Activated naive CD4-positive, alpha-beta T cell treated with anti-CD3 and anti-CD28 coated beads, Interleukin-2, amount 50 U/mL, for 24 hours (primary cell): ENCODE measurements around the gene ABHD17C.
A peak's percentile ranks its signal among the peaks of the same experiment; 100 is the strongest.
"Not testable (repeated sequence)": the region's sequence is repeated elsewhere in the genome, so short reads cannot be mapped to it uniquely, and the experiment has no call there.

Experiments used
- H3K27ac Mint-ChIP-seq: one replicate; pipeline ENCODE4 v1.8.0; 2021; ENCODE audit warnings: mild to moderate bottlenecking, mixed read lengths
- H3K27me3 Mint-ChIP-seq: one replicate; pipeline ENCODE4 v1.8.0; 2021; ENCODE audit warnings: mixed read lengths
- H3K36me3 Mint-ChIP-seq: one replicate; pipeline ENCODE4 v1.8.0; 2021; ENCODE audit warnings: mixed read lengths
- H3K4me1 Mint-ChIP-seq: one replicate; pipeline ENCODE4 v1.8.0; 2021; ENCODE audit warnings: mixed read lengths
- H3K4me3 Mint-ChIP-seq: one replicate; pipeline ENCODE4 v1.8.0; 2021; ENCODE audit warnings: mild to moderate bottlenecking, mixed read lengths
- H3K9me3 Mint-ChIP-seq: one replicate; pipeline ENCODE4 v1.8.0; 2021; ENCODE audit warnings: mixed read lengths

ABHD17C gene

DNA sequence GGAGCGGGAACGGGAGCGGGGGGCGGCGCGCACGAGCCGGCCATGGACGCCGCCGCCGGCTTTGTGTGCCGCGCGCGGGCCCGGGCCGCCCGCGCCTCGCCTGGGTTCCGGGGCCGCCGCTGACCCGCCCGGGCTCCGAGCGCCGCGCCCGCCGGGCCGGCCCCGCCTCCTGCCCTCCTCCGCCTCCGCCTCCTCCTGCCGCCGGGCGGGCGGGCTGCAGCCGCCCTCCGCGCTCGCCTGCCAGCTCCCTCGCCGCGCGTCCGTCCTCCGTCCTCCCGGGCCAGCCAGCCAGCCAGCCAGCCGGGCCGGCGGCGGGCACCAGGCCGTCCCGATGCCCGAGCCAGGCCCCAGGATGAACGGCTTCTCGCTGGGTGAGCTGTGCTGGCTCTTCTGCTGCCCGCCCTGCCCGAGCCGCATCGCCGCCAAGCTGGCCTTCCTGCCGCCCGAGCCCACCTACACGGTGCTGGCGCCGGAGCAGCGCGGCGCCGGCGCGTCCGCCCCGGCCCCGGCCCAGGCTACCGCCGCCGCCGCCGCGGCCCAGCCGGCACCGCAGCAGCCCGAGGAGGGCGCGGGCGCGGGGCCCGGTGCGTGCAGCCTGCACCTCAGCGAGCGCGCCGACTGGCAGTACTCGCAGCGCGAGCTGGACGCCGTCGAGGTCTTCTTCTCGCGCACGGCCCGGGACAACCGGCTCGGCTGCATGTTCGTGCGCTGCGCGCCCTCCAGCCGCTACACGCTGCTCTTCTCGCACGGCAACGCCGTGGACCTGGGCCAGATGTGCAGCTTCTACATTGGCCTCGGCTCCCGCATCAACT, at the start of gene ABHD17C:
TSS of gene ABHD17C (plus strand) at position 212 of the 812 bp plus-strand sequence. CDS start at position 332, 120 bp downstream.
- Mint-ChIP-seq H3K27me3 (no peaks in the 10 kb centered on the region), H3K9me3 (no peaks in the 10 kb centered on the region), H3K27ac (peak within 1 kb of the TSS; percentile 87)

DNA sequence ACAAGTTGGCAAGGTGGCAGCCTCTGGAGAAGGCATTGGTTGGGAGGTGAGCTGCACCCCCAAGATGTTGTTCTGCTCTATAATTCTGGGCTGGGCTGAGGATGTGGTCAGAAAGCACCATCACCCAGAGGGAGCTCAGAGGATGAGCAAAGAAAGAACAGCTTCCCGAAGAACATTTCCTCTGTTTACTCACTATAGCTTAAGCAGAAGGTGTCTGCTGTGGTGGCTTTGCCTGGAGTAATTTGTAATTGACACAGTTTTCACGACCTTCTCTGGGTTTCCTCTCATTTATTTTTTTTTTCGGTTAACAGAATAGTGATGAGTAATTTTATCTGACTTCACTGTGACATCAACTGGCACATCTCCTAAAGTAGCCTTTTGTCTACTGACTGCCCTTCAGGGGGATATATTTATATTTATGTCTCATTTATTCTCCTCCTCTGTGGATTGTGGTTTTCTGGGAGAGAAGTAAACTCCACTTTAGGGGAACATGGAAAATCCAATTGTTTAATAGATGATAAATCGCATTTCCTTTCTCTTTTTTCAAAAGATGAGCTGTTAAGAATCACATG, 49.5 kb upstream of the ABHD17C start:
- Mint-ChIP-seq H3K4me3 (no peak overlapping the region), H3K36me3 (no peaks in the 10 kb centered on the region), H3K9me3 (no peaks in the 10 kb centered on the region), H3K27ac (no peak overlapping the region), H3K4me1 (no peaks in the 10 kb centered on the region), H3K27me3 (no peaks in the 10 kb centered on the region)

More for the DNA sequence above, at the start of gene ABHD17C:
- H3K36me3 Mint-ChIP-seq, result no peaks in the 10 kb centered on the region
- peak within 1 kb of the TSS; percentile 92 for H3K4me3 Mint-ChIP-seq
- H3K4me1 Mint-ChIP-seq, result peaks cover 19% of the 10 kb centered on the region

DNA sequence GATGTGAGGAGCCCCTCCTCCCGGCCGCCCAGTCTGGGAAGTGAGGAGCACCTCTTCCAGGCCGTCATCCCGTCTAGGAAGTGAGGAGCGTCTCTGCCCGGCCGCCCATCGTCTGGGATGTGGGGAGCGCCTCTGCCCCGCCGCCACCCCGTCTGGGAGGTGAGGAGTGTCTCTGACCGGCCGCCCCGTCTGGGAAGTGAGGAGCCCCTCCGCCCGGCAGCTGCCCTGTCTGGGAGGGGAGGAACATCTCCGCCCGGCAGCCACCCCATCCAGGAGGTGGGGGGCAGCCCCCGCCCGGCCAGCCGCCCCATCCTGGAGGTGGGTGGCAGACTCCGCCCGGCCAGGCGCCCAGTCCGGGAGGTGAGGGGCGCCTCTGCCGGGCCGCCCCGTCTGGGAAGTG, 47.7 kb upstream of the ABHD17C start:
- H3K4me3 Mint-ChIP-seq, H3K36me3 Mint-ChIP-seq, H3K4me1 Mint-ChIP-seq, H3K9me3 Mint-ChIP-seq, H3K27ac Mint-ChIP-seq, H3K27me3 Mint-ChIP-seq: not testable (repeated sequence)

DNA sequence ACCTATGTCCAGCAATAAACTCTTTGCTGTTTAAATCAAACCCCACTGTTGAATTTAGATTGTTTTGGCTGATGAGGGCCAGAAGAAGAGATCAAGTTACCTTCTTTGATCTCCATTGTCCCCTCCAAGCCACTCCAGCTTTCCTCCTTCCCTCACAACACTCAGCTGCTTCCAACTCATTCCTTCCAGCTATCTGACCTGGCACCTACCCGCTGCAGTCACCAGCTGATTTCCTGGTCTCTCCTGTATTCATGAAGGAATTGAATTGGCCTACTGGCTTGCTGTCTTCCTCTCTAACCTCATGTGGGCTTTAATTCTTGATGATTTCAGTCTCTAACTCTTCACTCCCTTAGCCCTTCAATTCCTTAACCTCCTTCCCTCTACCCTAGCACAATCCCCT, 40.8 kb upstream of the ABHD17C start:
- no peaks in the 10 kb centered on the region for H3K4me1 Mint-ChIP-seq
- H3K27ac Mint-ChIP-seq, result no peak overlapping the region
- peaks cover 9% of the 10 kb centered on the region for H3K9me3 Mint-ChIP-seq
- peaks cover 2% of the 10 kb centered on the region for H3K36me3 Mint-ChIP-seq
- H3K4me3 Mint-ChIP-seq, result no peak overlapping the region
- H3K27me3 Mint-ChIP-seq, result peaks cover 7% of the 10 kb centered on the region

DNA sequence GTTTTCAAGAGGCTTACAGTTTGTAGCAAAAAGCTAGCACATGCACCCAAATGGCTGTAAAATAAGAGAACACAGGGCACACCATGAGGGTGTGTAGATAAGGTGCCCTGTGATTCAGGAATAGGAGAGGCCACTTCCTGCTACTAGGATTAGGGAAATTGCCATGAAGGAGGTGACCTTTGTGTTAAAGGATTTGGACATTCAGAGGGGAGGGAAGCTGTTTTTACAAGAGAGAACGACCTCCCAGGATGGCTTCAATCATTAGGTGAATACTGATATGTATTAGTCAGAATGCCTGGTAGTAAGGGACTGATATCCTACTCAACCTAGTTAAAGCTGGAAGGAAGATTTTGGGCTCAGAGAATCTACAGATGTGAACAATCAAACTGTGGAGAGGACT, 35.7 kb upstream of the ABHD17C start:
- Mint-ChIP-seq H3K27ac (no peak overlapping the region), H3K36me3 (no peaks in the 10 kb centered on the region), H3K4me3 (no peak overlapping the region), H3K9me3 (no peaks in the 10 kb centered on the region), H3K27me3 (peaks cover 17% of the 10 kb centered on the region), H3K4me1 (no peaks in the 10 kb centered on the region)

DNA sequence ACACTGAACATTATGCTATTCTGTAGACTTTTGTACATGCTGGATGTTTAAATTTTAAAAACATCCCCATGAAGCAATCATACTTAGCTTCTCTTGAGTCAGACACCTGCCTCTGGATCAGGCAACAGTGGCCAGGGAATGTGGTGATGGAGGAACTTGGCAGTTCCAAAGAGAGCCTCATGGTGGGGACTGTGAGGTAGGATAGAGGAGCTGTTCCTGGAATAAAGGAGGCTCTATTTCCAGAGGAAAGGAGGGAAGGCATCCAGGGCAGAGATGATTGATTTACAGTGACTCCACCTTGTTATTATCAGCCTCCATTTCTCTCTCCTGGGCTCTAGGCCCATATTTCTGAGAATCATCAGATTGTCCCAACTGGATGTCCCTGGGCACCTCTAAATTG, 35.0 kb upstream of the ABHD17C start:
- H3K9me3 Mint-ChIP-seq, result no peaks in the 10 kb centered on the region
- H3K36me3 Mint-ChIP-seq, result no peaks in the 10 kb centered on the region
- H3K27me3 Mint-ChIP-seq, result peaks cover 15% of the 10 kb centered on the region
- H3K4me1 Mint-ChIP-seq, result no peaks in the 10 kb centered on the region
- no peak overlapping the region for H3K4me3 Mint-ChIP-seq
- no peak overlapping the region for H3K27ac Mint-ChIP-seq

DNA sequence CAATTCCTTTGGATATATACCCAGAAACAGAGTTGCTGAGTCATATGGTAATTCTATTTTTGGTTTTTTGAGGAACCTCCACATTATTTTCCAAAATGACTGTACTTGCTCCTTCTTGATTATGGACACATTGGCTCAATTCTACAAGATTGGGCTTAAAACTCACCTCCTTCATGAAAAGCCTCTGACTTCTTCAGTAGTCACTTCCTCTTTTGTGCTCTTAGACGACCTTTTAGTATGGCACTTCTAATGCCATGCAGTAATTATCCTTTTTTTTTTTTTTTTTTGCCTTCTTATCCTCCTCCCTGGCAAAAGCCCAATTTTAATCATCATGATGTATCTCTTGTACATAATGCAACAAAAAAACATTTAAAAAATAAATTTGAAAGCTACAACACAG, 33.0 kb upstream of the ABHD17C start:
- Mint-ChIP-seq H3K9me3 (no peaks in the 10 kb centered on the region), H3K27ac (no peak overlapping the region), H3K36me3 (no peaks in the 10 kb centered on the region), H3K27me3 (peaks cover 13% of the 10 kb centered on the region), H3K4me1 (no peaks in the 10 kb centered on the region), H3K4me3 (no peak overlapping the region)

DNA sequence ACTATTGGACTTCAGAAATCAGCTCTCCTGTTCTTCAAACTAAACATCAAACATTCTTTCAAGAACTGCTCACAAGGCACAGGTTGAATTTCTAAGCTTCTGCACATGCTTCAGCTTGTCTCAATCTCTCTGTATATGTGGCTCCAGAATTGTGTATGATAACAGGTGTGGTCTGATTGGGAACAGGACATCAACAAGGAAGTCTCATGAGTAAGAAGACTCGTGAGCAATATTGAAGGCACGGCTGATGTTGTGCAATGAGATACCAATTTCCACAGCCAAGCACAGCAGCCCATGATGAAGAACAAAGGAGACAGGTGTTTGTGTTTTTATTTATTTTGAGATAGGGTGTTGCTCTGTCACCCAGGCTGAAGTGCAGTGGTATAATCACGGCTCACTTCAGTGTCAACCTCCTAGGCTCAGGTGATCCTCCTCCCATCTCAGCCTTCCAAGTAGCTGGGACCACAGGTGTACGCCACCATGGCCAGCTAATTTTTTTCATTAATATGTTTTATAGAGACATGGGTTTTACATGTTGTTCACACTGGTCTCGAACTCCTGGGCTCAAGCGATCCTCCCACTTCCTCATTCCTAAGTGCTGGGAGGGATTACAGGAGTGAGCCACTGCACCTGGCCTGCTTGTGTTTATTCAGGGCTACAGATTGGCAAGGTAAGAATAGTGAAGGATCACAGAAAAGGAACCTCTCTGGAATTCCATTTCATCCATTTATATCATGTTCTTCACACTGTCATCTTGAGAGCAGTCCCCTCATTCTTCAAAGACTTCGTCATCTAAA, 32.2 kb upstream of the ABHD17C start:
- Mint-ChIP-seq H3K4me3 (no peak overlapping the region), H3K9me3 (no peaks in the 10 kb centered on the region), H3K36me3 (no peaks in the 10 kb centered on the region), H3K4me1 (no peaks in the 10 kb centered on the region), H3K27ac (no peak overlapping the region), H3K27me3 (peaks cover 12% of the 10 kb centered on the region)

DNA sequence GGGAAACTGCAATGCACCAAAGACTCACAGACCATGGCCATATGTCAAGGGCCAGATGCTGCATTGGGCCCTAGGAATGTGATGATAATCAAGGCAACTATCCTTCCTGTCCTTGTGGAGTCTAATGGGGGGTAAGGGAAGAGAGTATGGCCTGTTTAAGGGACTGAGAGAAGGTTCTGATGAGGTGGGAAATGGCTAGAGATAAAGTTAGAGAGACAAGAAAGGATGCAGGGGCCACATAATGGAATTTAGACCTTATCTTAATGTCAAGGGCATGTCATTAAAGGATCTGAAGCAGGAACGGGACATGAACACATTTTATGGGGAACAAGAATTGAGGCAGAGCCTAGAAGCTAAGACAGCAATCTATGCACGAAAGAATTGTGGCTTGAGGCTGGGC, 30.0 kb upstream of the ABHD17C start:
- H3K27me3 Mint-ChIP-seq, result peaks cover 9% of the 10 kb centered on the region
- H3K27ac Mint-ChIP-seq, result no peak overlapping the region
- no peaks in the 10 kb centered on the region for H3K4me1 Mint-ChIP-seq
- no peaks in the 10 kb centered on the region for H3K9me3 Mint-ChIP-seq
- no peak overlapping the region for H3K4me3 Mint-ChIP-seq
- no peaks in the 10 kb centered on the region for H3K36me3 Mint-ChIP-seq

DNA sequence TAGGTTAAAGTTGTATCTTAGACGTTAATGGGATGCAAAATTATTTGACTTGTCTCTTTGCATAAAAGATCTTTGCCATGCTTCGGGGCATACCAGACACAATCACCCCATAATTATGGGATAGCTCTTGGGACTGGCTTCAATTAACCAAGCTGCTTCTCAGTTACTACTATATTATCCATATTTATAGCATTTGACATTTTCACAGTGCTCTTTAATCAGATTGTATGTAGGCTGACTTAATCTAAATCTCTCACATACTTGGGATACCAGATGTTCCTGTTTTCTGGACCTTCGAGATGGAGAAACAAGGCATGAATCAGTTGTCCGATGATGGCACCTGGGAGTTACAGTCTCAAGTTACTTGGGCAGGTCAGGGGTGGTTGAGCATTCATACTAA, 27.2 kb upstream of the ABHD17C start:
- Mint-ChIP-seq H3K4me1 (no peaks in the 10 kb centered on the region), H3K4me3 (no peak overlapping the region), H3K9me3 (no peaks in the 10 kb centered on the region), H3K36me3 (no peaks in the 10 kb centered on the region), H3K27me3 (peaks cover 4% of the 10 kb centered on the region), H3K27ac (no peak overlapping the region)

DNA sequence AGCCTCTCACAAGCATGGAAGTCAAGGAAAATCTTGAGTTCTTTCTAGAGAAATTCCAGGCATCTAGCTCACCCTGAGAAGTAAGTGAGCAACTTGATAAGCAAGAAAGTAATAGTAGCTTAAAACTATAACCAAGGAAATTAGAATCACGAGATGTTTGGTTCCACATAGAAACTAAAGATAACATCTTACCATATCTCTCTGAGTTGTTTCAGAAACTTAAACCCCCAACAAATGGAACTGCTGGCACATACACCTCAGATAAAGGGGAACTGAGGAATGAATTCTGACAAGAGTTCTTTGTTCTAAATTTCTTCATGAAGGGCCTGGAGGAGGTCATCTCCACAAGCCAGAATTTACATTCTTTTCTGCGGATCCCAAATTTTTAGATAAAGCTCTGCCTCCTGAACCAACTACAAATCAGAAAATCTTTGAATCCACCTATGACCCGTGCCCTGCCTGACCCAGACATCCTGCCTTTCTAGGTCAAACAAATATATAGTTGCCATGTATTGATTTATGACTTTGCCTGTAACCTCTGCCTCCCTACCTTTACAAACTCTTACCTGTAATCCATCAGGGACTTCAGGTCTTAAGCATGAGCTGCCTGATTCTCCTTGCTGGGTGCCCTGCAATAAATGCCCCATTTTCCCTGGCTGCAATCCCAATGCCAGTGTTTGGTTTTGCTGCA, 26.4 kb upstream of the ABHD17C start:
- H3K4me1 Mint-ChIP-seq, result no peaks in the 10 kb centered on the region
- no peaks in the 10 kb centered on the region for H3K36me3 Mint-ChIP-seq
- H3K27ac Mint-ChIP-seq, result no peak overlapping the region
- H3K27me3 Mint-ChIP-seq, result peaks cover 4% of the 10 kb centered on the region
- no peak overlapping the region for H3K4me3 Mint-ChIP-seq
- H3K9me3 Mint-ChIP-seq, result no peaks in the 10 kb centered on the region

DNA sequence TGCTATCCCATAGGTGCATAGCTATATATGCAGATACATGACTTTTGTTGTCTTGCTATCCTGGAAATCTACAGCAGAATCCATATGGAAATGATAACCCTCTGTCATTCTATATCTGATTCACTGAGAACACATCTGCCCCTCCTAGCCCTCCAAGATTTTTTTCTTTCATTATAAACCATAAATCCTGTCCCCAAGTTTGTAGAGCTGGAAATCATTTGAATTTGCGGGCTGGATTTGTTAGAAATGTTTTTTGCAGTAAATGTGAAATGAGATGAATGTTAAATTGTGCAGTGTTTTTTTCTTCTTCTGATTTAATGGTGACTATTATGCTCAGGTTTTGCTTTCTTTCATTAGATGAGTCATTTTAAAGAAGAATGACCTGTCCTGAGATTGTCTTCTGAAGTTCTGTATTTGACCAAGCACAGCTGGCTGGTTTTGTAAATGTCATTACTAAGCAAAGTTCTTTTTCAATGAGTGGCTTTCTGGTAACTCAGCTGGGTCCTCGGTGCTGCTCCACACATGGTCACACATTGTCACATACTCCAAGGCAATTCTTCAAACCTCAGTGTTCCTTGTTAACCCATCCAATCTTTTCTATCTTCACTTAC, 25.3 kb upstream of the ABHD17C start:
- no peak overlapping the region for H3K4me3 Mint-ChIP-seq
- no peaks in the 10 kb centered on the region for H3K4me1 Mint-ChIP-seq
- H3K36me3 Mint-ChIP-seq, result no peaks in the 10 kb centered on the region
- H3K27me3 Mint-ChIP-seq, result peaks cover 5% of the 10 kb centered on the region
- H3K9me3 Mint-ChIP-seq, result no peaks in the 10 kb centered on the region
- H3K27ac Mint-ChIP-seq, result no peak overlapping the region

DNA sequence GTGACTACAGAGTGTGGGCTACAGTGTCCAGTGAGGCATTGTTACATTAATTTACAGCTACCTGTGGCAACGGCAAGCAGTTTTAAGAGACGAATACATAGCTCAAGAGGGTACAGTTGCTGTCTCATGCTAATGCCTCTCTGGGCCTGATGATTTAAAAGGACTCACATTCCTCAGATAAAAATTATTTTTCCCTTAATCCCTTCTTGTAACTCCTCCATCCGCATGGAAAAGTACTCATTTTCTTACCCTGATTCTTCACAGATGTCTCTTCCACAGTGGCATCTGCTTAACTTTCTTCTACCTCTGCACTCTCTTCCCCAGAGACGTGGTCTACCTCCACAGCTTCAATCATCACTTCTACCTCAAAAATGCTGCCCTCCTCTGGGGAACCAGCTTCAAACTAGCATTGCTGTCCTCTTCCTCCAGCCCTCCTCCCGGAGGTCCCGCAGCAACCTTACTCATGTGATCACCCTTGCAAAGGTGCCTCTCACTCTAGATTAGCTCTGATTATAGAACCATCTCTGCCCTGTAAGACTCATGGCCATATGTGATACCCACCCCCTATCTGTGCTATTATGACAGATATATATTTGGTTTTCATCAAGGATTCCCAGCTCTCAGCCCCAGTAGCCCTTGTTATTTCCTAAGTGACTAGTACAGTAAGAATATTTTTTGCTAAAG, 21.4 kb upstream of the ABHD17C start:
- H3K27me3 Mint-ChIP-seq, result peaks cover 20% of the 10 kb centered on the region
- H3K27ac Mint-ChIP-seq, result no peak overlapping the region
- H3K36me3 Mint-ChIP-seq, result no peaks in the 10 kb centered on the region
- H3K9me3 Mint-ChIP-seq, result no peaks in the 10 kb centered on the region
- H3K4me3 Mint-ChIP-seq, result no peak overlapping the region
- no peaks in the 10 kb centered on the region for H3K4me1 Mint-ChIP-seq

DNA sequence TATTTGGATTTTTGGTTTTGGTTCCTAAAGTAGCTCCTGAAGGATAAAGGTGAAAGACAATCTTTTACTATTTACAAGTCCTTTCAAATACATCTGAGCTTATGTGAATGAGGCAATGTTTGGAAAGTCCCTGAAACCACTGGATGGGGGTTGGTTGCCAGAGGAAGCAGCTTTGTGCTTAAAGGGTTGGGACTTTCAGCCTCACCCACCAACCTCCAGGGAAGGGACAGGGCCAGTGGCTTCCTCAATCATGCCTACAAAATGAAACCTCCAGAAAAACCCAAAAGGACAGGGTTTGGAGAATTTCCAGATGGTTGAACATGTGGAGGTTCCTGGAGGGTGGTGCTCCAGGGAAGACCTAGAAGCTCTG, 20.9 kb upstream of the ABHD17C start:
- H3K27me3 Mint-ChIP-seq, result peaks cover 20% of the 10 kb centered on the region
- no peaks in the 10 kb centered on the region for H3K36me3 Mint-ChIP-seq
- no peak overlapping the region for H3K27ac Mint-ChIP-seq
- no peaks in the 10 kb centered on the region for H3K9me3 Mint-ChIP-seq
- H3K4me3 Mint-ChIP-seq, result no peak overlapping the region
- no peaks in the 10 kb centered on the region for H3K4me1 Mint-ChIP-seq

DNA sequence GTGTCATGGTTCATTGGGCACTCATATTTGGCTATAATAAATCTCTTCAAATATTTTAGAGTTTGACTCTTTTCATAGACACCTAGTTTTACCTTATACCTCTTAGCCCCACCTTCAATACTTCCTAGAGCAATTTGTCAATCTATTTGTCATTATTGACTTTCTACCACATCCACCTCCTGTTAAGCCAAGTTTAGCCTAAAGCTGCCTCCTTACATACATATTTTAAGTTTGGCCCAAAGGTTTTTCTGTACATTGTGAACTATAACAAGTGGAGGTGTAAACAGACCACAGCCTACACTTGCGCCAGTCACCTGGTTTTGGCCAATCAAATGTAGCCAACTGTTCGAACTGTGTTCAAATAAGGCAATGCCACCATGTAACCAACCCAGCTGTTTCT, 18.1 kb upstream of the ABHD17C start:
- Mint-ChIP-seq H3K27me3 (peaks cover 23% of the 10 kb centered on the region), H3K4me3 (no peak overlapping the region)

More for the DNA sequence above, 18.1 kb upstream of the ABHD17C start:
- Mint-ChIP-seq H3K27ac (no peak overlapping the region), H3K4me1 (no peaks in the 10 kb centered on the region), H3K36me3 (no peaks in the 10 kb centered on the region), H3K9me3 (no peaks in the 10 kb centered on the region)
